Lung microvascular endothelial cell (primary cell): ENCODE measurements around the gene DLG1. TPM values are rescaled to one million over a fixed set of nuclear protein-coding genes. Genes with fewer than 3 reads are reported as not detected.
"Not testable (repeated sequence)": the region's sequence is repeated elsewhere in the genome, so short reads cannot be mapped to it uniquely, and the experiment has no call there.

Experiments used
- DNase-seq, 2 donors: peaks; one replicate each; pipeline versions ENCODE4 v3.0.0 to v3.0.0-alpha.2; 2010; ENCODE audit warnings: low read depth in 2 of 2
- total RNA-seq: library from RNA; depleted of rRNA; stranded (reverse); fragments of >200 nt; gene quantifications from 2 replicates; pipeline ENCODE4 v1.2.1, GENCODE V29; 2014

The DLG1 gene
- total RNA-seq, 1 donor from 2014 or later: 80.2 TPM

- no peak for DNase-seq
These were observed 192.6 kb downstream of the DLG1 start for GRCh38 chr3:197105786-197106185.

DNA sequence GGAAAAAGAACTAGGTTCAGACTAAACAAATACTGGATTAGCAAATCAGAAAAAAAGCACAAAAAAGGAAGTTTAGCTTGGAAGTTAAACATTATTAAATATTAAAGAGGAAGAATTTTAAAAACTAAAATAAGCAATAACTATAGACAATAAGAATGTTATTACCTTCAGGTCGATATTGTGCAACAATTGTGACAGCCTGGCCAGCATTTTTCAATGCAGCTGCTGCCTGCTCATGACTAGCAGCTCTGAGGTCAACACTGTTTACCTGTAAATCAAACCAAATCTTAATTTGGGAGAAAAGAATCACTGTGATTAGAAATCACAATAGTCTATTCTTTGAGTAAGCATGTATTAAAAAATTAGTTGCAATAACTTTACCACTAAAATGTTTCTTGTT, 193.7 kb downstream of the DLG1 start:
- peak in 1 of 2 donors; percentile 11 for DNase-seq

DNA sequence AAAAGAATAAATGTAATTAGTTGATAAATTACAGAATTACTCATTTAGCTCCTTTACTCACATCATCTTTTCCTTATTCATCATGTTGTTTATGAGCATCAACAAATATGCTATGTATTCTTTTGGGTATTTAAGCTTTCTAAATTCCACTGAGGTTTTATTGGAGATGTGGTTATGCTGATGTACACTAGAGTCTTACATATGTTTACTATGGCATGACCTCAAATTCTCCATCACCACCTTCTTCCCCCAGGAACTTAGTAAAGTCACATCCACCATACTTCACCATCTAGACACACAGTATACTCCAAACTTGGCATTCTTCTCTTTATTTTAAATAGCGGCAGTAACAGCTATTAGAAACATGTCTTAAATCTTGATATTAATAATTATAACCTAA, 194.6 kb downstream of the DLG1 start:
- DNase-seq: no peak

- no peak for DNase-seq
These were observed 204.5 kb downstream of the DLG1 start for GRCh38 chr3:197093871-197094270.

GRCh38 chr3:197088370-197088769, 210.0 kb downstream of the DLG1 start:
- DNase-seq: peak; percentile 15 to 25

DNA sequence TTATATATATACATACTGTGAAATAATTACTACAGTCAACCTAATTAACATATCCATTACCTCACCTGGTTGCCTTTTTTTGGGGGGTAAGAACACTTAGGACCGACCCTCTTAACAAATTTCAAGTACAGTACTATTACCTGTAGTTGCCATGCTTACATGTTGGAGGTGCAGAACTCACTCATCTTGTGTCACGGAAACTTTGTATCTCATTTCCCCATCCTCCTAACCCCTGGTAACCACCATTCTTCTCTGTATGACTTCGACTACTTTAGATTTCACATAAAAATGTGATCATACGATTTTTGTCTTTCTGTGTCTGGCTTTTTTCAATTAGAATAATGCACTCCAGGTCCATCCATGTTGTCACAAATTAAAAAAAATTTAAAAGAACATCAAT, 213.3 kb downstream of the DLG1 start:
- DNase-seq: no peak

GRCh38 chr3:197083486-197083885, 214.9 kb downstream of the DLG1 start:
- DNase-seq: peak in 1 of 2 donors; percentile 66

DNA sequence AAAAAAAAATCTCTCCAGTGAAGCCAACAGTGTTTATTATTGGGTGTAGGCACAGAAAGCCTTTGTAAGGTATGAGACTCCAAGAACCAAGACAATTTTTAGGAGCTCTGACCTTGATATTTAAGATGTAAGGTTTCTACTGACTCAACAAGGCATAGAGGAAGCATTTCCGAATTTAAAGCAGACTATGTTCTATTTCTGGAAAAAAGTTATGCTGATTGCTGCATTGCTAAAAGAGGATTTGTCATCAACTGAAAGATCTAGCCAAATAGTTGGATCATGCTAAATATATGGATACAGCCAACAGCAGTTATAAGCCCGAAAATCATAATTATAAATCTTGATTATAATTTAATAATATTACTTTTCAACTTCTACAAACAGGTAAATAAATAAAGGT, 215.5 kb downstream of the DLG1 start:
- no peak for DNase-seq

GRCh38 chr3:197080344-197080743, 218.1 kb downstream of the DLG1 start:
- DNase-seq: no peak

DNA sequence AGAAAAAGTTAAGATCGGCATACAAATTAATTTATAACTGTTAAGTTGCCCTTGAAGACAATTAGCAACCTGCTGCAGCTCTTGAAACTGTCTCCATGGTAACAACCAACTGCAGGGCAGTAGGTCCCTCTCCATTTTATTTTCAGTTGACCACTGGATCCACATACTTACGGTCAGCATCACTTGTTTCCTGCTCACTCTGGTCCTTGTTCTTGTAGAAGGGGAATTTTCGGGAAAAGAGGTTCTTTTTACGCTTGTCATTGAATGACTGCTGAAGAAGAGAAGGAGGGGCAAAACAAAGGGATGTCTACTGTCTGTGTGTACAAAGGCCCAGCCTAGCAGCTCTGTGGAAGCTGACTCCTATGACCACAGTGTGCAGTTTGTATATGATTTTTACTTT, 222.0 kb downstream of the DLG1 start:
- no peak for DNase-seq

DNA sequence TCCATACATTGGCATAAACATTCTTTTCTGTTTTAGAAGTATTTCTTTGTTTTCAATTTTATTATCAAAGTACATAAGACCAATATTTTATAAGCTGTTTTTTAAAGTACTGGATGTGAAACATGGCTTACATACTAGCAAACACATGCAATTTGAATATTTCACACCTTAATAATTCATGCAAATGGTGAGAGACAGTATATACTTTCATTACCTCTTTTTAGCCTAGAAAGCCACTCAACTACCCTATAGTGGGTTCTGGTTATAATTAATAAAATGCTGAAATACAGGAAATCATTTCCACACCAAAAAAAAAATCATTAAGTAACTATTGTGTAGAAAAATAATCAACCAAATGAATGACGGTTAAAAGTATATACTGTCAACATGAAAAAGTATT, 230.3 kb downstream of the DLG1 start:
- DNase-seq: no peak

GRCh38 chr3:197064771-197065170, 233.6 kb downstream of the DLG1 start:
- no peak for DNase-seq

GRCh38 chr3:197062446-197062845, 236.0 kb downstream of the DLG1 start:
- DNase-seq: no peak

GRCh38 chr3:197051637-197052036, 246.8 kb downstream of the DLG1 start:
- not testable (repeated sequence) for DNase-seq

GRCh38 chr3:197050511-197050910, 247.9 kb downstream of the DLG1 start:
- no peak for DNase-seq

GRCh38 chr3:197042539-197042938, 255.9 kb downstream of the DLG1 start:
- no peak for DNase-seq

- DNase-seq: no peak
These were observed 256.4 kb downstream of the DLG1 start for GRCh38 chr3:197041875-197042488.

DNA sequence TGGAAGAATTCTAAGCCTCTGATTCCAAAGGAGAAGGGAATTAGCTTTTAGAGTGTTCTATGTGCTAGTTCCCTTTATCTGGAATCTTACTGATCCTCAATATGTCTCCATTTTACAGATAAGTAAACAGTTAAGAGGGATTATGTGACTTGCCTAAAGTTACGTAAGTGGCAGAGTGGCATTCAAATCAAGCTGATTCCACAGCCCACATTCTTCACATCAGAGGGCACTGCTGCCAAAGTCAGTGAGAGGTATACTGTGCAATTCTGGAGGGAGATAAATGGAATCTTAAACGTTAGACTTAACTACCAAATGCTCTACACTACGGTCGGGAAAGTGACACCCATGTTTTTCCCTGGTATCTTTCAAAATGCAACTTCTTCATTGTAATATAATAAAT, 257.8 kb downstream of the DLG1 start:
- DNase-seq: no peak

DNA sequence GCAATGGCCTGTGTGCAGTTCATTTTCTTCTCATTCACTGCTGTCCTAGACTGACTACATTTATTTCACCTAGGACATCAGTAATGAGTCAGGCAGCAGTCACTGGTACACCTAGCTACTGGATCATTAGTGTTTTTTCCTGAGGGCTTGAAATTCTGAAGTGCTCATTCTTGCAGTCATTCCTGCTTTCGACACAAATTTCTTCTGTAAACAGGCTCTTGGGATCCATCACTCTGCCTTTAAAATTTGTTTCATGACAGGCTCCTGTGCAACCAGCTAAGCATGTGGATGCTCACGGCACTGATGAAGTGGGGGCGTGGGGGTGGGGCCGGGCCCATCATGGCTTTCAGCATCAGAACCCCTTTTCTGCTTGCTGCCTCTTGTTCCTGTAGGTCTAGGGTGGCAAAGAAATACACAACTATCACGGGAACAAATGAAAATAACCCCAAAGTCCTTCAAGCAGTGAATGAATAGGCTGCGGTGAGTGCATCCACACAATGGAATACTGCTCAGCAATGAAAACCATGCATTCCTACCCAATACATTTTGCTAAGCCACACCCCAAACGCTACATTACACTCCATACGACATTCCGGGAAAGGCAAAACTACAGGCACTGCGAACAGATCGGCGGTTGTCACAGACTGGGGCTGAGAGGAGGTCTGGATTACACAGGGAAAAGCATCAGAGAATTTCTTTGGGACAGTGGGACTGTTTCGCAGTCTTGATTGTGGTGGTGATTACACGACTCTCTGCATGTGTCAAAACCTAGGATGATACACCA, 259.5 kb downstream of the DLG1 start:
- no peak for DNase-seq

- no peak for DNase-seq
These were observed 262.8 kb downstream of the DLG1 start for GRCh38 chr3:197035577-197035976.

- DNase-seq: peak in 1 of 2 donors; percentile 44
These were observed 263.6 kb downstream of the DLG1 start for GRCh38 chr3:197034778-197035177.

GRCh38 chr3:197033764-197034163, 264.6 kb downstream of the DLG1 start:
- peak in 1 of 2 donors; percentile 33 for DNase-seq
